Ramos (cell line): Measurements from ENCODE around the gene TOP3B.

Source experiments
- in situ Hi-C: fragments of 300-500 bp; cut with MboI; formaldehyde crosslinking; loops from one replicate; pipeline ENCODE4 v1.14.3; 2022; ENCODE audit warnings: low sequenced_read_pairs; ENCODE audit not compliant: unreplicated experiment

The TOP3B gene, protein sequence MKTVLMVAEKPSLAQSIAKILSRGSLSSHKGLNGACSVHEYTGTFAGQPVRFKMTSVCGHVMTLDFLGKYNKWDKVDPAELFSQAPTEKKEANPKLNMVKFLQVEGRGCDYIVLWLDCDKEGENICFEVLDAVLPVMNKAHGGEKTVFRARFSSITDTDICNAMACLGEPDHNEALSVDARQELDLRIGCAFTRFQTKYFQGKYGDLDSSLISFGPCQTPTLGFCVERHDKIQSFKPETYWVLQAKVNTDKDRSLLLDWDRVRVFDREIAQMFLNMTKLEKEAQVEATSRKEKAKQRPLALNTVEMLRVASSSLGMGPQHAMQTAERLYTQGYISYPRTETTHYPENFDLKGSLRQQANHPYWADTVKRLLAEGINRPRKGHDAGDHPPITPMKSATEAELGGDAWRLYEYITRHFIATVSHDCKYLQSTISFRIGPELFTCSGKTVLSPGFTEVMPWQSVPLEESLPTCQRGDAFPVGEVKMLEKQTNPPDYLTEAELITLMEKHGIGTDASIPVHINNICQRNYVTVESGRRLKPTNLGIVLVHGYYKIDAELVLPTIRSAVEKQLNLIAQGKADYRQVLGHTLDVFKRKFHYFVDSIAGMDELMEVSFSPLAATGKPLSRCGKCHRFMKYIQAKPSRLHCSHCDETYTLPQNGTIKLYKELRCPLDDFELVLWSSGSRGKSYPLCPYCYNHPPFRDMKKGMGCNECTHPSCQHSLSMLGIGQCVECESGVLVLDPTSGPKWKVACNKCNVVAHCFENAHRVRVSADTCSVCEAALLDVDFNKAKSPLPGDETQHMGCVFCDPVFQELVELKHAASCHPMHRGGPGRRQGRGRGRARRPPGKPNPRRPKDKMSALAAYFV

DNA sequence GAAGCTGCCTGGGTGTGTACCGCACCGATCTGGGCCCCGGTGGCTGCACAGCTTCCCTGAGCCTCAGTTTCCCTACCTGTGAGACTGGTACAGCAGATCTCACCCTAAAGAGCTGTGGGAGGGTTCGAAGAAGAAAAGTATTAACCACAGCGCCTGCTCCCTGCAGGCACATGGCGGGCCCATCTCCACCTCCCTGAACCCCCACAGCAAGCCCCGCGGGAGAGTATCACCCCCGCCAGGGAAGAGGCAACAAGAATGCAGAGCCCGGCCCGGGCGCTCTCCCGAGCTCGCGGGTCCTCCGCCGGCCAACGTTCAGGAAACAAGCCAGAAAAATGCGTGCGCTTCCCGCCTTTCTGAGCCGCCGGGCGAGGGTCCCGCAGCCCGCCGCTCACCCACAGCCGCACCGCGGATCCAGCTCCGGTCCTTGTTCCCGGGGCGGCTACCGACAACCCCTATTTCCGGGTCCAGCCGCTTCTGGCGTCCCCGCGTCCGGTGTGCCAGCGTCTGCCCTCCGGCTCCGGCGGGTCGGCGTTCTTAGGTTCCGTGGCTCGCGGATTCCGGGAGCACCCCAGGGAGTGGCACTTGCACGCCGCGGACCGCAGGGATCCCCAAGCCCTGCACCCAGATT lies at the start of gene TOP3B:
Gene TOP3B, minus strand, starts transcription at position 450 of the 628 bp plus-strand sequence. CDS start 7,078 bp downstream, outside the sequence.
- in situ Hi-C loops: no loop called here

- in situ Hi-C loops: loop anchor here (5.0 to 10.0 kb wide), 2 partner anchors 136 to 913 kb away; no protein-coding TSS in a partner anchor
Observed at GRCh38 chr22:22031183-22031945, 48.8 kb upstream of the TOP3B start.

GRCh38 chr22:22030493-22031182 lies 48.1 kb upstream of the TOP3B start:
- in situ Hi-C loops: loop anchor here (5.0 to 10.0 kb wide), 2 partner anchors 137 to 914 kb away; no protein-coding TSS in a partner anchor

DNA sequence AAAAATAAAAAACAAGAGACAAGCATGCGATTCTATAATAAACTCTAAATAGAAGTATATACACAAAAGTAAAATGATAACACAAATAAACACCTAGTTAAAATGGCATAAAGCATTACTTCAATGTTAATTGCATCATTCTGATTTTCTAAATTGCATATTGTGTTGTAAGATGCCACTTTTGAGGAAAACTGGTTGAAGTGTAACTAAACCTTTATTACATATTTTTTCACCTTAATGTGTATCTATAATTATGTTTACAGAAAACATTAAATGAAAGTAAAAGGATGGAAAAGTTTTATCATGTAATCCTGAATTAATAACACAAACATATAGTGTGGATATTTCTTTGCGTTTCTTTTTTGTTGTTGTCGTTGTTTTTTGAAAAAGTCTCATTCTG lies 45.4 kb upstream of the TOP3B start:
- in situ Hi-C loops: no loop called here

DNA sequence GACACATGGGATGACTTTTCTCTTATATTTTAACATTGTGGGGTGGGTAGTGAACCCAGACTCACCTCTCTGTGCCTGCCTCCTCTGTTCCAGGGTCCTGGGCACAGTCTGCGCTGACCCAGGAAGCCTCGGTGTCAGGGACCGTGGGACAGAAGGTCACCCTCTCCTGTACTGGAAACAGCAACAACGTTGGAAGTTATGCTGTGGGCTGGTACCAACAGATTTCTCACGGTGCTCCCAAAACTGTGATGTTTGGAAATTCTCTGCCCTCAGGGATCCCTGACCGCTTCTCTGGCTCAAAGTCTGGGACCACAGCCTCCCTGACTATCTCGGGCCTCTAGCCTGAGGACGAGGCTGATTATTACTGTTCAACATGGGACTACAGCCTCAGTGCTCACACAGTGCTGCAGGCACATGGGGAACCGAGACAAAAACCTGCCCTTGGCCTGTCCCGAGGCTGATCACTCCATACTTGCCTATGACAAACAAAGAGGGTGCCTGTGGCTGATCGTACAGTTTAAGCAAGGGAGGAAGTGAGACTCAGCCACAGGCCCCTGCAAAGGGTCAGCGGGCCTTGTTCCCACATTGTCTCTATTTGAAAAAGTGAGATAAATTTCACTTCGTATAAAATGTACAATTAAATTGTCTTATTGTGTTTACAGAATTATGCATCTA lies 43.7 kb upstream of the TOP3B start:
- in situ Hi-C loops: no loop called here

DNA sequence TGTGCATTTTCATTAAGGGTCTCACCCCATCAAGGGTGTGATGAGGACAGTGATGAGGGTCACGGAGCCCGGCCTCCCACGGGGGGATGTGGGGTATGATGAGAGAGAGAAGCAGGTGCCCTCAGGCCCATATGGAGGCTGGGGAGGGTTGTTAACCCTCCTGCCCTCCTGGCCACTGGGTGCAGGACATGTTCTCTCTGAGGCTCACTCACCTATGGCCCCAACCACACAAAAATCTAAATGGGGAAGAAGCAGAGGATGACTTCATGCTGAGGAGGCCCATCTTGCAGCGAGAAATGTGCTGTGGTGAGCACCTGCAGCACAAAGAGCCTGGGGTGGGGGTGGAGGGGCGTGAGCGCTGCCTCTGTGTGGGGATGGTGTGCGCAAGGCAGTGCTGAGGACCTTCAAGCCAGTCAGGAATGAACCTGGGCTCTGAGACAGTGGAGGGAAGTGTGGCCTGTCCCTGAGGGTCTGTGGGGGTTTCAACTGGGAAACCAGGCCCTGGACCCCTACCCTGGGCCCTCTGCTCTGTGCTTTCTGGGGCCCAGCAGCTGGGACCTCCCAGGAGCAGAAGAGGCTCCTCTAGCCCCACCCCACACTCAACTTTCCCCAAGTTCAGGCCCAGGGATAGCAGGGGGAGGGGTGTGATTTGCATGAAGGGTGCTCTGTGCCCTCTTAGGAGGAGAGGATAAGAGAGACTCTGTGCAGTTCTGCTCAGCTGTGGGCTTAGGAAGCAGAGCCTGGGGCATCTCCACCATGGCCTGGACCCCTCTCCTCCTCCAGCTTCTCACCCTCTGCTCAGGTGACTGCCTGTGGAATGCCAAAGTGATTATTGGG lies 43.0 kb upstream of the TOP3B start:
- in situ Hi-C loops: no loop called here

GRCh38 chr22:22024440-22024839 lies 41.9 kb upstream of the TOP3B start:
- in situ Hi-C loops: no loop called here

- in situ Hi-C loops: no loop called here
Observed at GRCh38 chr22:22023581-22024137, 41.1 kb upstream of the TOP3B start.

- in situ Hi-C loops: no loop called here
Observed at GRCh38 chr22:22022947-22023534, 40.5 kb upstream of the TOP3B start.

GRCh38 chr22:22022255-22022840 lies 39.8 kb upstream of the TOP3B start:
- in situ Hi-C loops: no loop called here

DNA sequence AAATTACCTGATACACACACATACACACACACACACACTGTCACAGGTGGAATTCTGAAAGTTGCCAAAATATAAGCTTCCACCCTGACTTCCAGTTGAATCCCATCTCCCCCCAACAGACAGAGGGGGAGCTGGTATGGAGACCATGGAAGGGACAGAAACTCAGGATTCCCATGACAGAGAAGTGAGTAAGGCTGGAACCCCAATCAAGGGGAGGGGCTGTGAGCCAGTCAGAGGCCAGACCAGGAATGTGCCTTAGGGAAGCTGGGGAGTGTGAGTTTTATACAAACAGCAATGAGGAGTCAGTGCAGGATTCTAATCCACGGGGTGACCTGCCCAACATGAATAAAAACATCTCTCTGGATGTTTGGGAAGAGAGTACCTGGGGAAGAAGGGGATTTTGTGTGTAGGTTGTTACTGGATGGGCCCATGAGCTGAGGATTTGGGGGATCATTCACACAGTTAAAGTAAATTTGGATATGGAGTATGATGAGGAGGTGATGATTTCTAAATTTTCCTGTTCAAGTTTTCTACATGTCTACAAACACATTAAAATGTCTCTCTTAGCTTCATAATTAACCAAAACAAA lies 38.7 kb upstream of the TOP3B start:
- in situ Hi-C loops: no loop called here

DNA sequence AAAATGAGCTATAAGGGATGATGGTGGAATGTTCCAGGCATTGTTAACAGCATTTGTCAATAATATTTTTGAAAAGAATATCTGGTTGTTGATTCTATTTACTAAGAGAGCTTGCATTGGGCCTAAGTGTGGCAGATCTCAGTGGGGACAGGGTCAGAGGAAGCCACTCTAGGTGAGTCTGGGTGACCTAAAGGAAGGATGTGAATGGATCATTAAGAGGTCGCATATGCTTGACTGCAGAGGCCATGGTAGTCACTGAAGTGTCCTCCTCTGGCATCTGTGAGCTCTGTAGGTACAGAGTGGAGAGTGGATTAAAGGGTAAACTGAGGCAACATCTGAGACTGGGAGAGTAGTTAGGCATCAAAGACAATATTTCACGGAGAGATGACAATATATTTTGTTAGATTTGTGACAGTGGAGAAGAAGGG lies 37.9 kb upstream of the TOP3B start:
- in situ Hi-C loops: no loop called here

- in situ Hi-C loops: no loop called here
Observed at GRCh38 chr22:22019659-22020424, 37.3 kb upstream of the TOP3B start.

DNA sequence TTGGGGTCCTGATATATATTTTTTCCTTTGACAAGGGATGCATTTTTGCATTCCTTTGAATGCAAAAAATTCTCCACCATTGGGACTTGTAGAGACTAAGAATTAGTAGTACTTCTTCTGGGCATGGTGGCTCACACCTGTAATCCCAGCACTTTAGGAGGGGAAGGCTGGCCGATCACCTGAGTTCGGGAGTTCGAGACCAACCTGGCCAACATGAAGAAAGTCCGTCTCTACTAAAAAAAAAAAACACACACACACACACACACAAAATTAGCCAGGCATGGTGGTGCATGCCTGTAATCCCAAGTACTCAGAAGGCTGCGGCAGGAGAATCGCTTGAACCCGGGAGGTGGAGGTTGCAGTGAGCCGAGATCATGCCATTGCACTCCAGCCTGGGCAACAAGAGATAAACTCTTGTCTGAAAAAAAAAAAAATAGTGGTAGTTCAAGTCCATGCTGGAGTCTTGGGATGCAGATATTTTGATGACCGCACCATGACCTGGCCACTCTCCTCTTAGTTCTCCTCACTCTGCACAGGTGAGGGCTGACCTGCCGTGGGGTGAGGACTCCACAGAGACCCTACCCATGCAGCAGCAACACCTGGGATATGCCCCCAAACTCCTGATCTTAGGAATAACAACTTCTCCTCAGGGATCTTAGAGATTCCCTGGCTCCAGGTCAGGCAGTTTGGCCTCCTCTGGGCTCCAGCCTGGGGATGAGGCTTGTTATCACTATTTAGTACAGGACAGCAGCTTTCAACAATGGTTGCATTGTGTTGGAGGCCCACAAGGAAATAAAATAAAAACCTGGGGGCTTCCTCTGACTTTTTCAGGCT lies 36.5 kb upstream of the TOP3B start:
- in situ Hi-C loops: no loop called here

DNA sequence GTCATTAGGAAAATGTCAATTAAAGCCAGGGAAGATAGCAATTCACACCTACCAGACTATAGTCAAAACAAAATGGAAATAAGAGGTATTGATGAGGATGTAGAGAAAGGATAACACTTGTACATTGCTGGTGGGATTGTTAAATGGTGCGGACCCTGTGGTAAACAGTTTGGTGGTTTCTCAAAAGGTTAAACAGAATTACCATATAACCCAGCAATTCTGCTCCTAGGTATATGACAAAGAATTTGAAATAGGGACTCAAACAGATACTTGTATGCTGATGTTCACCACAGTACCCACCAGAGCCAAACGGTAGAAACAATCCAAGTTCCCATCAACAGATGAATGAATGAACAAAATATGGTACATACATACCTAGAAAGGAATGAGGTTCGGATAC lies 33.0 kb upstream of the TOP3B start:
- in situ Hi-C loops: no loop called here
